Skin of body (tissue), 2 donors: ENCODE measurements around the gene OR56A4. TPM values are rescaled to one million over a fixed set of nuclear protein-coding genes. Genes with fewer than 3 reads are reported as not detected.

Source experiments
- DNase-seq: peaks from one replicate; lab custom pipeline; 2025; lab: John Stamatoyannopoulos, UW
- total RNA-seq: library from RNA; depleted of rRNA; stranded (reverse); fragments of >200 nt; gene quantifications from one replicate; pipeline ENCODE4 v1.2.3, GENCODE V29; 2014

OR56A4 gene
- total RNA-seq: not detected

- DNase-seq: no peak
Measured at GRCh38 chr11:6006846-6007245, at the start of gene OR56A4. OR56A4 (minus strand) TSS chr11:6006946; CDS start chr11:6002992, 3,954 bp downstream.

- DNase-seq: no peak
Measured at GRCh38 chr11:6055569-6055968, 48.8 kb upstream of the OR56A4 start.

- DNase-seq: no peak
Measured at GRCh38 chr11:6052374-6052773, 45.6 kb upstream of the OR56A4 start.

- no peak for DNase-seq
Measured at GRCh38 chr11:6040874-6041273, 34.1 kb upstream of the OR56A4 start.

GRCh38 chr11:6030708-6031405 lies 24.1 kb upstream of the OR56A4 start, which contains the start of gene OR56A1:
OR56A1 (minus strand) TSS chr11:6030758; CDS start chr11:6027692, 3,066 bp downstream.
- DNase-seq: no peak

- no peak for DNase-seq
Measured at GRCh38 chr11:6027501-6027900, 20.8 kb upstream of the OR56A4 start.

- no peak for DNase-seq
Measured at GRCh38 chr11:6025056-6025455, 18.3 kb upstream of the OR56A4 start.

GRCh38 chr11:6022956-6023355 lies 16.2 kb upstream of the OR56A4 start:
- no peak for DNase-seq

GRCh38 chr11:6013042-6013441 lies 6.3 kb upstream of the OR56A4 start:
- DNase-seq: no peak

- no peak for DNase-seq
Measured at GRCh38 chr11:6012035-6012668, 5.4 kb upstream of the OR56A4 start.

- no peak for DNase-seq
Measured at GRCh38 chr11:6006395-6006794, 351 bp downstream of the OR56A4 start.

- DNase-seq: no peak
Measured at GRCh38 chr11:6002202-6002699, 4.5 kb downstream of the OR56A4 start.

GRCh38 chr11:5994791-5995190 lies 12.0 kb downstream of the OR56A4 start:
- no peak for DNase-seq

- DNase-seq: no peak
Measured at GRCh38 chr11:5992604-5993251, 14.0 kb downstream of the OR56A4 start.

- no peak for DNase-seq
Measured at GRCh38 chr11:5992150-5992549, 14.6 kb downstream of the OR56A4 start.

- DNase-seq: no peak
Measured at GRCh38 chr11:5989203-5989602, 17.5 kb downstream of the OR56A4 start.

GRCh38 chr11:5986885-5987284 lies 19.9 kb downstream of the OR56A4 start, which contains the start of gene OR52L1:
OR52L1 (minus strand) TSS chr11:5986985; CDS start chr11:5986930, 55 bp downstream.
- DNase-seq: no peak

- no peak for DNase-seq
Measured at GRCh38 chr11:5983443-5983842, 23.3 kb downstream of the OR56A4 start.

GRCh38 chr11:5973530-5973929 lies 33.2 kb downstream of the OR56A4 start:
- DNase-seq: no peak

- DNase-seq: no peak
Measured at GRCh38 chr11:5968394-5968793, 38.4 kb downstream of the OR56A4 start, which contains the start of gene OR56A5. OR56A5 (minus strand) TSS chr11:5968494; CDS start chr11:5968494, 0 bp downstream.

GRCh38 chr11:5967708-5968107 lies 39.0 kb downstream of the OR56A4 start:
- DNase-seq: no peak

- DNase-seq: no peak
Measured at GRCh38 chr11:5966958-5967357, 39.8 kb downstream of the OR56A4 start.
